Panc1 (cell line): Measurements from ENCODE around the gene LPGAT1.

ENCODE experiments used
- CTCF ChIP-seq: fragments of 450-650 bp; IDR thresholded peaks from 2 replicates; pipeline ENCODE4 v1.5.1; 2017; ENCODE audit warnings: mild to moderate bottlenecking
- POLR2AphosphoS5 ChIP-seq: IDR thresholded peaks from 2 replicates; pipeline ENCODE4 v1.6.1; 2012; ENCODE audit warnings: mild to moderate bottlenecking, low read depth, low read length, moderate library complexity
- REST ChIP-seq, 2 experiments: IDR thresholded peaks; 2 replicates each; pipeline ENCODE4 v1.6.1; 2011 to 2012; ENCODE audit warnings: low read depth in 2 of 2, control low read depth in 1 of 2, low read length in 1 of 2, mild to moderate bottlenecking in 1 of 2, moderate library complexity in 1 of 2; ENCODE audit not compliant: insufficient read depth in 1 of 2
- SIN3A ChIP-seq: IDR thresholded peaks from 2 replicates; pipeline ENCODE4 v1.6.1; 2012; ENCODE audit warnings: low read depth, mild to moderate bottlenecking, low read length, moderate library complexity, borderline replicate concordance; ENCODE audit not compliant: insufficient read depth
- TCF7L2 ChIP-seq: IDR thresholded peaks from 2 replicates; pipeline ENCODE4 v1.6.1; 2011; ENCODE audit warnings: mild to moderate bottlenecking, low read depth, low read length, inconsistent platforms

DNA sequence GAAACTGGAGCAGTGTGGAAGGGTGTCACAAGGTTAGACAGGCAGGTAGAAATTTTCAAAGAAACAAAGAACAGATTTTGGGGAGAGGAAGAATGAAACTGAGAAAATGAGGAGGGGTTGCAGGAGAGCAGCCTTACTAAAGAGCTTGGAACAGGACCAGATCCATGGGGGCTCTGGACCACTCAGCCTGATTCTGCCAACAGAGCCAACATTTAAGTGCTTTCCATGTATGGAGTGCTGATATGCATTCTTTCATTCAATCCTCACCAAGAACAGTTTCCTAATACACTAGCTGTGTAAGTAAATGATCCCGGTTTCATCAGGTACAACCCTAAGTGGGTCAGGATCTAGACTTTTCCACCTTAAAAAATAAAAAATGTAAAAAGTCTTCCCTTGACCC is 16.2 kb downstream of the LPGAT1 start:
- TF ChIP-seq CTCF (no peak), SIN3A (no peak), TCF7L2 (no peak), POLR2AphosphoS5 (no peak), REST (IDR thresholded peaks at IDR 0.05; ENCODE audit: insufficient read depth in 1 of 2, low read depth in 2 of 2, low read length in 1 of 2) (peak in 1 of 2 experiments; percentile 49; a peak in 1 of 4 replicates)
